GM12873 (cell line): Measurements from ENCODE around the gene TEX10.

Experiments
- CTCF ChIP-seq: IDR thresholded peaks from 2 replicates; pipeline ENCODE4 v1.5.1; 2012; ENCODE audit warnings: low read depth, mild to moderate bottlenecking, moderate library complexity, low read length, control low read depth; ENCODE audit not compliant: insufficient read depth; ENCODE audit errors: missing control alignments

TEX10 gene

GRCh38 chr9:100359057-100359456, 6.3 kb upstream of the TEX10 start:
- no peak for TF ChIP-seq CTCF

- no peak for TF ChIP-seq CTCF
Measured at GRCh38 chr9:100357501-100357900, 4.8 kb upstream of the TEX10 start.

- TF ChIP-seq CTCF = no peak
Measured at GRCh38 chr9:100355561-100355960, 2.8 kb upstream of the TEX10 start.

- peak; percentile 21 for TF ChIP-seq CTCF
Measured at GRCh38 chr9:100354121-100354800, 1.5 kb upstream of the TEX10 start.

- TF ChIP-seq CTCF = no peak
Measured at GRCh38 chr9:100352201-100352726, 478 bp downstream of the TEX10 start.

GRCh38 chr9:100351508-100351907, 1.2 kb downstream of the TEX10 start:
- no peak for TF ChIP-seq CTCF

- TF ChIP-seq CTCF = no peak
Measured at GRCh38 chr9:100350188-100350587, 2.6 kb downstream of the TEX10 start.
